ENCODE data around the gene FSD1L.

The FSD1L gene

GRCh38 chr9:105419816-105420597 lies 27.8 kb upstream of the FSD1L start:
- H3K27me3 Mint-ChIP-seq: peaks cover 7 to 16% of the 10 kb centered on the region in 2 donors
- no peak overlapping the region for H3K27ac Mint-ChIP-seq
- DNase-seq: no peak
- H3K9me3 Mint-ChIP-seq: no peaks in the 10 kb centered on the region
- ATAC-seq (replicated peaks): no peak
- no peak overlapping the region for H3K4me3 Mint-ChIP-seq
- peaks cover 2 to 3% of the 10 kb centered on the region in 2 donors for H3K4me1 Mint-ChIP-seq (ENCODE audit: low read depth in 2 of 2)
- H3K36me3 Mint-ChIP-seq (ENCODE audit: insufficient read depth): no peaks in the 10 kb centered on the region

- no peak for DNase-seq
- peaks cover 7 to 19% of the 10 kb centered on the region in 2 donors for H3K27me3 Mint-ChIP-seq
- H3K9me3 Mint-ChIP-seq: no peaks in the 10 kb centered on the region
- no peaks in the 10 kb centered on the region for H3K36me3 Mint-ChIP-seq (ENCODE audit: insufficient read depth)
- H3K4me1 Mint-ChIP-seq (ENCODE audit: low read depth in 2 of 2): no peaks in the 10 kb centered on the region
- ATAC-seq (replicated peaks): no peak
- no peak overlapping the region for H3K27ac Mint-ChIP-seq
- H3K4me3 Mint-ChIP-seq: no peak overlapping the region
Observed at GRCh38 chr9:105421154-105421553, 26.7 kb upstream of the FSD1L start.

DNA sequence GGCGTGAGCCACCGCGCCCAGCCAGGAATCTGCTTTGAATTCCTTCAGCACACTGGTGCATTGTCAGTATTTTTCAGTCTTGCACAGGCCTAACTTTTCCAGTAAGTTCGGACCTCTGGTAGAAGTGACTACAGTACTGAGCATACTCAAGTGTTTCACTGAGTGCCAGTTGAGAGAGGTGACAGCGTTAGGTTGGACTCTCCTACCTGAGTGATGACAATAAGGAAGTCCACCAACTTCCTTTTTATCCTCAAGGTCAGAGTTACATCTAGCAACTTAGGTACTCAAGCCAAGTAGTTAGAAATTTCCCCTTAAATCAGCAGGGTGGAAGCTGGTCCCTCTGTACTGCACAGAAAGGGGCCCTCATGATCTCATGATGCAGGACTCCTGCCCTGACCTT lies 26.0 kb upstream of the FSD1L start:
- Mint-ChIP-seq H3K36me3 (ENCODE audit: insufficient read depth) (no peaks in the 10 kb centered on the region), H3K27ac (no peak overlapping the region), H3K9me3 (no peaks in the 10 kb centered on the region), H3K4me1 (ENCODE audit: low read depth in 2 of 2) (no peaks in the 10 kb centered on the region), H3K4me3 (no peak overlapping the region), H3K27me3 (peaks cover 7 to 19% of the 10 kb centered on the region in 2 donors)
- DNase-seq (no peak), ATAC-seq (replicated peaks) (no peak)

DNA sequence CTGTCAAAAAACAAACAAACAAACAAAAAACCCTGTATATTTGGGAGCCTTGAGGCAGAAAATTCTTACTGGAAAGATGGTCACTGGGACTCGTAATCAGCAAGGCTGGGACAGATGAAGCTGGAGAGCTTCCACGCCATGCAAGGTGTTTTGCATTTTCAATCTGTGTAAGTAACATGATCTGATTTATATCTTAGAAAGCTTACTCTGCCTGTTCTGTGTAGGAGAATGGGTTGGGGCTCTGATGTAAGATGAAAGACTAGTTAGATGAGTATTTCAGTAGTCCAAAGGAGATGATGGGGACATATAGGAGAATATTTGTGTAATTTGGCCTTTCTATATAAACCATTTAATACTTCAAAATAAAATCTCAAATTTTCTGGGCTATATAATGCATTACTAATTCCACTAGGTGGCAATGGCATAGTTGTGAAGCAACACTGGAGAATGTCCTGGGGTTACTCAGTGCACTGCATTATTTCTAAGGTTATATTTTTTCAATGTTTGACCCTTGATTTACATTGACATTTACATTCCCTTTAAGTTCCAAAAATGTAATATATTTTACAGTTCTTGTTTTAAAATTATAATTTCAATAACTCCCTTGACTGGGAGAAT lies 21.9 kb upstream of the FSD1L start:
- Mint-ChIP-seq H3K27me3 (peaks cover 11 to 25% of the 10 kb centered on the region in 2 donors), H3K36me3 (ENCODE audit: insufficient read depth) (no peaks in the 10 kb centered on the region), H3K27ac (no peak overlapping the region), H3K4me1 (ENCODE audit: low read depth in 2 of 2) (no peaks in the 10 kb centered on the region), H3K4me3 (no peak overlapping the region), H3K9me3 (no peaks in the 10 kb centered on the region)
- ATAC-seq (replicated peaks): peak; percentile 32
- no peak for DNase-seq

- Mint-ChIP-seq H3K9me3 (no peaks in the 10 kb centered on the region), H3K27ac (no peak overlapping the region), H3K36me3 (ENCODE audit: insufficient read depth) (no peaks in the 10 kb centered on the region), H3K4me3 (no peak overlapping the region), H3K4me1 (ENCODE audit: low read depth in 2 of 2) (no peaks in the 10 kb centered on the region), H3K27me3 (peaks cover 14 to 25% of the 10 kb centered on the region in 2 donors)
- no peak for ATAC-seq (replicated peaks)
- DNase-seq: no peak
Observed at GRCh38 chr9:105426657-105427056, 21.2 kb upstream of the FSD1L start.

DNA sequence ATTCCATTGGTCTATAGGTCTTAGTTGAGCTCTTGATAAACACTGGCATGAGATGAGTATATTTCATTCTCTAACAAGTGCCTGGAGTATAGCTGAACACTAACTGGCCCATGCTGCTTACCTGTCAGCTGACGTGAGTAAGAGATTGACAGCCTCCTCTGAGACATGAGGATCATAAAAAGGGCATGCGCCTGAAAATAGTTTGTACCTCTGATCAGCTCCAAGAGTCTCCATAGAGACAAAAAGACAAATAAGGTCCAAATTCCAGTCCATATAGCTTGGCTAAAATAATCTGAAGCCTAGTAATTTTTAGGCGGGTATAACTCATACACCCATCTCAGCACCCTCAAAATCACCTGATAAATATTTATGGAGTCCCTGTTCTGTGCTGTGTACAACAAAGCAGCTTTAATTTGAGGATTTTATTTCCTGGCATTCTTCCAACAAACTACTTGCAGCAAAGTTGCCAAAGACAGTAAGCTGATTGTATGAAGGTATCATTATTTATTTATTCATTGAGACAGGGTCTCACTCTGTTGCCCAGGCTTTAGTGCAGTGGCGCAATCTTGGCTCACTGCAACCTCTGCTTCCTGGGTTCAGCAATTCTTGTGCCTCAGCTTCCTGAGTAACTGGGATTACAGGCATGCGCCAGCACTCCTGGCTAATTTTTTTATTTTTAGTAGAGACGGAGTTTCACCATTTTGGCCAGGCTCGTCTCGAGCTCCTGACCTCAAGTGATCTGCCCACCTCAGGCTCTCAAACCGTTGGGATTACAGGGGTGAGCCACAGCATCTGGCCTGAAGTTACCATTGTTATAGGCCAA lies 16.2 kb upstream of the FSD1L start:
- DNase-seq: no peak
- no peak for ATAC-seq (replicated peaks)
- H3K4me1 Mint-ChIP-seq (ENCODE audit: low read depth in 2 of 2): no peaks in the 10 kb centered on the region
- no peaks in the 10 kb centered on the region for H3K36me3 Mint-ChIP-seq (ENCODE audit: insufficient read depth)
- no peaks in the 10 kb centered on the region for H3K9me3 Mint-ChIP-seq
- no peak overlapping the region for H3K4me3 Mint-ChIP-seq
- H3K27ac Mint-ChIP-seq: no peak overlapping the region
- H3K27me3 Mint-ChIP-seq: peaks cover 17 to 19% of the 10 kb centered on the region in 2 donors

GRCh38 chr9:105432247-105432842 lies 15.5 kb upstream of the FSD1L start:
- H3K27me3 Mint-ChIP-seq: peaks cover 17 to 19% of the 10 kb centered on the region in 2 donors
- H3K9me3 Mint-ChIP-seq: no peaks in the 10 kb centered on the region
- H3K4me1 Mint-ChIP-seq (ENCODE audit: low read depth in 2 of 2): no peaks in the 10 kb centered on the region
- no peak overlapping the region for H3K27ac Mint-ChIP-seq
- DNase-seq (no peak), ATAC-seq (replicated peaks) (no peak)
- H3K36me3 Mint-ChIP-seq (ENCODE audit: insufficient read depth): no peaks in the 10 kb centered on the region
- no peak overlapping the region for H3K4me3 Mint-ChIP-seq

GRCh38 chr9:105435453-105435852 lies 12.4 kb upstream of the FSD1L start:
- Mint-ChIP-seq H3K4me3 (no peak overlapping the region), H3K27ac (no peak overlapping the region), H3K36me3 (ENCODE audit: insufficient read depth) (no peaks in the 10 kb centered on the region), H3K27me3 (peaks cover 13 to 17% of the 10 kb centered on the region in 2 donors), H3K4me1 (ENCODE audit: low read depth in 2 of 2) (no peaks in the 10 kb centered on the region), H3K9me3 (no peaks in the 10 kb centered on the region)
- no peak for DNase-seq
- no peak for ATAC-seq (replicated peaks)

- Mint-ChIP-seq H3K36me3 (ENCODE audit: insufficient read depth) (no peaks in the 10 kb centered on the region), H3K4me1 (ENCODE audit: low read depth in 2 of 2) (no peaks in the 10 kb centered on the region), H3K4me3 (no peak overlapping the region), H3K27me3 (peaks cover 11 to 13% of the 10 kb centered on the region in 2 donors), H3K9me3 (no peaks in the 10 kb centered on the region), H3K27ac (no peak overlapping the region)
- no peak for DNase-seq
- ATAC-seq (replicated peaks): no peak
Observed at GRCh38 chr9:105436783-105437182, 11.1 kb upstream of the FSD1L start.

- ATAC-seq (replicated peaks): no peak
- Mint-ChIP-seq H3K27ac (no peak overlapping the region), H3K9me3 (no peaks in the 10 kb centered on the region), H3K36me3 (ENCODE audit: insufficient read depth) (no peaks in the 10 kb centered on the region), H3K4me3 (no peak overlapping the region), H3K4me1 (ENCODE audit: low read depth in 2 of 2) (no peaks in the 10 kb centered on the region), H3K27me3 (peaks cover 11 to 13% of the 10 kb centered on the region in 2 donors)
- DNase-seq: no peak
Observed at GRCh38 chr9:105437704-105438103, 10.1 kb upstream of the FSD1L start.

GRCh38 chr9:105438141-105438806 lies 9.6 kb upstream of the FSD1L start:
- H3K4me1 Mint-ChIP-seq (ENCODE audit: low read depth in 2 of 2): no peaks in the 10 kb centered on the region
- no peak overlapping the region for H3K4me3 Mint-ChIP-seq
- ATAC-seq (replicated peaks) (no peak), DNase-seq (no peak)
- H3K27me3 Mint-ChIP-seq: peaks cover 8% of the 10 kb centered on the region in 2 donors
- no peaks in the 10 kb centered on the region for H3K36me3 Mint-ChIP-seq (ENCODE audit: insufficient read depth)
- no peaks in the 10 kb centered on the region for H3K9me3 Mint-ChIP-seq
- no peak overlapping the region for H3K27ac Mint-ChIP-seq

GRCh38 chr9:105439428-105439827 lies 8.4 kb upstream of the FSD1L start:
- no peak for DNase-seq
- H3K27me3 Mint-ChIP-seq: no peaks in the 10 kb centered on the region
- H3K4me1 Mint-ChIP-seq (ENCODE audit: low read depth in 2 of 2): peaks cover 0 to 6% of the 10 kb centered on the region in 2 donors

DNA sequence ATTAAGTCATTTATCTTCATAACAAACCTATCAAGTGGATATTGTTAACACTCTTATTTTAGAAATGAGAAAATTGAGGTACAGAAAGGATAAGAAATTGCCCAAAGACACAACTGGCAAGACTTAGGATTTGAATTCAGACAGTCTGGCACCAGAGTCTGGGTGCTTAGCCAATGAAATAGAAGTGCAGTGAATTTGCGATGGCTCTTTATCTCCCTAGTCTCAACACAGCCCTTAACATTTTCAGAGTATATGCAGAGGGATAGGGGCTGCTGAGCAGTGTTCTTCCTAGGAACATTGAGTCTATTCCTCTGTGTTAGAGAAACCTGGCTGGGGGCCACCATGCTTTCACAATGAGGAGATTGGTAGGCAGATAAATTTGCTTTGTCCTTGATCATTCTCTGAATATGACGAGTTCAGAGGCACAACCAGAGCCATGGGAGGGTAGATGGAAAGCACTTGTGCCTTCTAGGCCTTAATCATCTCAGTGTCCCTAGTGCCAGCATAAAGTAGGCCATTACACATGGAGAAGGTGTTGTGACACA lies 6.1 kb upstream of the FSD1L start:
- H3K27me3 Mint-ChIP-seq: no peaks in the 10 kb centered on the region
- no peak for ATAC-seq (replicated peaks)
- H3K27ac Mint-ChIP-seq: no peak overlapping the region
- peaks cover 0 to 6% of the 10 kb centered on the region in 2 donors for H3K4me1 Mint-ChIP-seq (ENCODE audit: low read depth in 2 of 2)
- no peaks in the 10 kb centered on the region for H3K9me3 Mint-ChIP-seq
- no peak overlapping the region for H3K4me3 Mint-ChIP-seq
- no peak for DNase-seq
- H3K36me3 Mint-ChIP-seq (ENCODE audit: insufficient read depth): no peaks in the 10 kb centered on the region

More at GRCh38 chr9:105439428-105439827, 8.4 kb upstream of the FSD1L start:
- no peak for ATAC-seq (replicated peaks)
- no peaks in the 10 kb centered on the region for H3K36me3 Mint-ChIP-seq (ENCODE audit: insufficient read depth)
- no peak overlapping the region for H3K27ac Mint-ChIP-seq
- H3K4me3 Mint-ChIP-seq: no peak overlapping the region
- H3K9me3 Mint-ChIP-seq: no peaks in the 10 kb centered on the region
